TTC549 (cell line): Measurements from ENCODE around the gene CYS1.

Experiments
- FAIRE-seq: peaks from 2 replicates; lab custom pipeline; 2012; peaks lifted over from hg19 to GRCh38; lab: Jason Lieb, UNC

CYS1 gene

DNA sequence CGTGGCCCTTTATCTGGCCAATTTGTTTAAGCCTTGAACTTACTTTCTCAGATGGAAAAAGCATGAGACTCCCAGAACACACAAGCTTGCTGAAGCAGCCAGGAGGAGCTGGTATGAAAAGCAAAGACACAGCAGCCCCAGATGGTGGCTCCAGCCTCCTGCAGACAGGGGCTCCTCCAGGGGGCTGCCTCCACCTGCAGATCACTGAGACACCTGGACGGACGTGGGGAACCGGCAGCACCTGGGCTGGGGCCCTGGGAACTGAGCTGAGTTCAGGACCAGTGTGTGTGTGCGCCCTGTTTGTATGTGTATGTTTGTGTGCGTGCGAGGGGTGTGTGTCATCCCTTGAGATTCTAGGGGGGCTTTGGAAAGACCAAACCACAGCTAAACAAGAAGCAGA lies 8.6 kb downstream of the CYS1 start:
- no peak for FAIRE-seq

DNA sequence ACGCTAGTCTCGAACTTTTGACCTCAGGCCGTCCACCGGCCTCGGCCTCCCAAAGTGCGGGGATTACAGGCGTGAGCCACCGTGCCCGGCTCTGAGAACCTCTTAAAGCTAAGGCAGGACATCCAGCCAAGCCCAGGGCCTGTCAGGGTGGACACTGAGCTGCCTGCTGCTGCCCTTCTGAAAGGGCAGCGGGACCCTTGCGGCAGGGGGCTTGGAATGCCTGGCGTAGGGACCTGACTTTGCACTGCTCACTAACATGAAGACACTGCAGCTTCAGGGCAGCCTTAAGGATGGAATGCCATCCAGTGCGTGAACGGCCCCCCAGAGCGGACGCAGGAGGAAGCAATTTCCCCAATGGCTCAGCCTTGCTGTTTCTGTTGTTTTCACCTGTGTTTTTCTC lies 9.0 kb downstream of the CYS1 start:
- no peak for FAIRE-seq

DNA sequence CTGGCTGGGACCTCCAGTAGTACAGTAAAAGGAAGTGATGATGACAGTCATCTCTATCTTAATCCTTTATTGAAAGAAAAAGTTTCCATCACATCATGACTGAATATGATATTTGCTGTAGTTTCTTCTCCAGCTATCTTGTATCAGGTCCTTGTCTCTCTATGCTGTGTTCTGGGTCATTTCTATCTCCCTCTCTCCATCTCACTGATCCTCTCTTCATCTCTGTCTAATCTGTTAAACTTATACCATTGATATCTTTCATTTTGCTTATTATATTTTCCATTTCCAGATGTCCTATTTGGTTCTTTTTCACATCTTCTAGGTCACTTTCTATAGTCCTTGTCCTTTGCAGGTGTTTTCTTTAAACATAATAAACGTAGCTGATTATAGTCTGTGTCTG lies 12.3 kb downstream of the CYS1 start:
- FAIRE-seq, result no peak

DNA sequence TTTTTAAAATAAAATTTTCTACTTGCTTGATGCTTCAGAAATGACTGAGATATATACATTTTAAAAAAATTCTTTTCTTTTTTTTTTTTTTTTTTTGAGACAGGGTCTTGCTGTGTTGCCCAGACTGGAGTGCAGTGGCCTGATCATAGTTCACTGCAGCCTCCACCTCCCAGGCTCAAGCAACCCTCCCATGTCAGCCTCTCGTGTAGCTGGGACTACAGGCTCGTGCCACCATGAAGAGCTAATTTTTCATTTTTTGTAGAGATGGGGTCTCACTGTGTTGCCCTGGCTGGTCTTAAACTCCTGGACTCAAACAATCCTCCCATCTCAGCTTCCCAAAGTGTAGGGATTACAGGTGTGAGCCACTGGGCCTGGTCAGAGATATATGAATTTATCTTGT lies 12.9 kb downstream of the CYS1 start:
- FAIRE-seq, result no peak

DNA sequence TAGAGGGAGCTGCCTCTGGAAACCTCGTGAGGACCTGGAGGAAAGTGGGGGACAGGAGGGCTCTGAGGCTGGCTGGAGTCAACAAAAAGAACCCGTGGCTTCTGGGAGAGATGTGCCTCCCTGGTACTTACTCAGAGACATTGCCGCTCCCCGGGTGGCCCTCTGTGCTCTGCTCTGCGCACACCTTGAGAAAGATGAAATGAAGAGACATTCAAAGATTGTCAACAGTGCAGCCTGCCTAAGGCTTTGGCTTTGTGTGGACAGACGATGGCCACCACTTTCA lies 14.5 kb downstream of the CYS1 start:
- no peak for FAIRE-seq

DNA sequence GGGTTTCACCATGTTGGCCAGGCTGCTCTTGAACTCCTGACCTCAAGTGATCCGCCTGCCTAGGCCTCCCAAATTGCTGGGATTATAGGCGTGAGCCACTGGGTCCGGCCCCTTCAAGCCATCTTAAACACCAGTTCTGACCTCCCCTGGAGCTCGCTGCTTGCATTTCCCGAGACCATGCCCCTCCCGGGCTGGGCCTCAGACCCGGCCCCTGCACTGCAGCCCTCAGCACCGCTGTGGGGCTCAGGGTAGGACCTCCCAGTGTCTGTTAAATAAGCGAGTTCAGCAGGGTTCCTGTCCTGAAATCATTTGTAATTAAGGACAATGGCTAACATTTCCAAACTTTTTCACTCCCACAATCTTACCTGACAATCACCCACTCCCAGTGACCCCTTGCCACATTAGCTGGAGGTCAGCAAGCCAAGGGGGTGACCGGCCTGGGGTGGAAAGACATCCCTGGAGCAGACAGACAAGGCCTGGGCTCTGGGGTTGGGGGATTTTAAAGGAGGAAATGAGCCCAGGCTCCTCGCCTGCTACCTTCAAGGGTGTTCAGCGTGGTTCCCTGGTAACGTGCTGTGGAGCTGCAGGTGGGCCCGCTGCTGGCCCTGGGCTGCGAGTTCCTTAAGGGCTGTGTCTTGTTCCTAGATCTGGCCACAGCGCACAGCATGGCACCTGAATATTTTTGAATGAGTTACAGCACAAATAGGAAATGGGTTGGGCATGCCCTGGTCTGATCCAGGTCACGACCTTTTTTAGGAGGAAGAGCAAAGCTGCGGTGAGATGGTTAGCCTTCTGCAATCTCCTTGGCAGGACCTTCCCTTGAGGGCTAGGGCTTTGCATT lies 15.1 kb downstream of the CYS1 start:
- FAIRE-seq, result no peak

DNA sequence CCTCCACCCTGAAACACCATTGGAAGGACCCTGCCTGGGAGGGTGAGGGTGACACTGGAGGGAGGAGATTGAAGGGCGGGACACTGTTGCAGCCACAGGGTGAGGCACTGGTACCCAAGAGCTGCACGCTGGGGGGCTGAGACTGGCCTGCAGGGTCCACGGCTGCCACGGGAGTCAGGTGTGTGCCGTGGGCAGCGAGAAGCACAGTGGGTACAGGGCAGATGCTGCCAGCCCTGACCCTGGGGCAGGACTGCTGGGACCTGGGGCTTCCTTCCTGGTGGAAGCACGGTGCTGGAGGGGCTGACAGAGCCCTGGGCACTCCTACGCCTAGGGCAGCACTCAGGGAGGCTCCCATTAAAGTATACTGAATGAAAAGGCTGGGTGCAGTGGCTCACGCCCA lies 16.6 kb downstream of the CYS1 start:
- FAIRE-seq, result no peak

DNA sequence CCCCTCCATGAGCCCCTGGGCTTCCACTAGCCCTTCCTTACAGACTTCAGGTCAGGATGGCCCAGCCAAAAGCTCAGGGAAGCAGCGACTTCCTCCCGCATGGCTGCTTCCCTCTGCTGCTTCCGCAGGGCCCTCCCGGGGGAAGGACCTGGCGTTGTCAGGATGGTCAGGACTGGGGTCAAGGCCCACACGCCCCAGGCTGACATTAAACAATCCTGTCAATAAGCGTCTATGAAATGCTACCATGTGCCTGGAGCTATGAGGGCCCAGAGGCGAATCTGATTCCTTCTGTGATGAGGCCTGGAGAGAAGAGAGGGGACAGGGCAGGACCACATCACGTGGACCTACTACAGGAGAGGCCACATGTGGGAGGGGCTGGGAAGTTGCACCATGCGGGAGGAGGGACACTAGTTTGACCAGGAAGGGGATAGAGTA lies 17.3 kb downstream of the CYS1 start:
- no peak for FAIRE-seq

DNA sequence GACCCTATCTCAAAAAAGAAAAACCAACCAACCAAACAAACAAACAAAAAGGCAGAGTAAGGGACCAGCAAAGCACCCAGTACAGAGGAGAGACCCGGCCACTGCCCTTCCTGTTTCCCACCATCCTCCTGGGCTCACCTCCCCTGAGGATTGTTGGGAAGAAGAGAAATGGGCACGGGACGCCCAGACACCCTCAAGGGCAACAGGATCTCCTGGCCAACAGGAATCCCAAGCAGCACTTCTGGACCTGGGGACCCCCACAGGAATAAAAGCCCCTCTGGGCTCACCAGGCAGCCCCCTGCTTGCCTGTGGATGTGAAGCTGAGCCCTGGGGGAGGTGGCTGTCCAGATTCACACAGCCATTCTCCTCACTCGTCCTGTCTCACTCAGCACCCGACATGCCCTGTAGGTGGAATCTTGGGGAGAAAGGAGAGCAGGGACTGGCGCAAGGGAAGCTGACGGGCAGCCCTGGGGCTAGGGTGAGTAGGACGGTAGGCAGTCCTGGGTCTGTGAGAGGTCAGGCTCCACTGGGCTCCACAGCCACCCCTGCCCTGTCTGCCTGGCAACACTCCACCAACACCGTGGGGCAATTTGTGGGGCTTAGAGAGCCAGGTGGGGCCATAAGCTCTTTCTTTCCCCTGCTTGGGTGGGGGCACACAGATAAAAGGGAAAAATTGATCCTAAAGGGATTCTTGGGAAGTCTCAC lies 18.8 kb downstream of the CYS1 start:
- no peak for FAIRE-seq

DNA sequence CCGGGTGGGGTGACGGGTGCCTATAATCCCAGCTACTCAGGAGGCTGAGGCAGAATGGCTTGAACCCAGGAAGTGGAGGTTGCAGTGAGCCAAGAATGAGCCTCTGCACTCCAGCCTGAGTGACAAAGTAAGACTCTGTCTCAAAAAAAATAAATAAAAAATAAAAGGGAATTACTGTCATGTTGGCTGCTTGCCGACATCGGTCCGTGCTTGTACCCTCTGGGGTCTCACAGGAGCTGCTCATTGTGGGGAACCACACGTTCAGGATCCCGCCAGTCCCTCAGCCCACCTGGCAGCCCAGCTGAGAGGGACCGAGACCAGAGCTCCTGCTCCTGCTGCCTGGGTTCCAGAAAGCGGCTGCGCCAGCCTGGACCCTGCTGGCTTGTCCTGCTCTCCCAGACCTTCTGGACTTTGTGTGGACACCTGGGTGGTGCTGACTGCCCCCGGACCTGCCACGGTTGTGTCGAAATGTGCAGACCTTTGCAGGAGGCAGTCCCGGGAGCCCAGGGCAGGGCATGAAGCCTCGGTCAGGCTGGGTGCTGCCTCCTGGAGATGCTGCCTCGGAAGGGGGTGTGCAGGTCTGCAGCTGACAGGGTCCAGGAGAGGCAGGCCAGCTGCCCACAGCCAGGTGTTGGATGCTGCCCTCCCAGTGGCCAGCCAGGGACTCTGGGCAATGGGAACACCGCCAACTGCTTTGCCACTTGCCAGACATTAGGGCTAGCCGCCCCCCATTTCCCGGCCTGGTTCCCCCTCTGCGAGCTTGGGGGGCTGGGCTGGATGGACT lies 20.5 kb downstream of the CYS1 start:
- no peak for FAIRE-seq

DNA sequence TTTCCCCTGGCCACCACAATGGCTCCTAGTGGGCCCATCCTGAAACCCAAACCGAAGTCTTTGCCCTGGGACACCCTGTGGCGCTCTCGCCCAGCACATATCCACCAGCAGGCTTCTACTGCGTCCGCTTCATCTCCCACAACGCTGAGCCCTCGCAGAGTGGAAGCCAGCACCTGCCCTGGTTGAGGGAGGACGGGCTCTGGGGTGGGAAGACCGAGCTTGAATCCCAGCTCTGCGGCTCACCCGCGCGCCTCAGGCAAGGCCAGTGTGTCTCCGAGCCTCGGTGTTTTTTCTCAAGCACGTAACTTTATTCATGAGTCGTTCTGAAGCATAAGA lies 21.2 kb downstream of the CYS1 start:
- no peak for FAIRE-seq

DNA sequence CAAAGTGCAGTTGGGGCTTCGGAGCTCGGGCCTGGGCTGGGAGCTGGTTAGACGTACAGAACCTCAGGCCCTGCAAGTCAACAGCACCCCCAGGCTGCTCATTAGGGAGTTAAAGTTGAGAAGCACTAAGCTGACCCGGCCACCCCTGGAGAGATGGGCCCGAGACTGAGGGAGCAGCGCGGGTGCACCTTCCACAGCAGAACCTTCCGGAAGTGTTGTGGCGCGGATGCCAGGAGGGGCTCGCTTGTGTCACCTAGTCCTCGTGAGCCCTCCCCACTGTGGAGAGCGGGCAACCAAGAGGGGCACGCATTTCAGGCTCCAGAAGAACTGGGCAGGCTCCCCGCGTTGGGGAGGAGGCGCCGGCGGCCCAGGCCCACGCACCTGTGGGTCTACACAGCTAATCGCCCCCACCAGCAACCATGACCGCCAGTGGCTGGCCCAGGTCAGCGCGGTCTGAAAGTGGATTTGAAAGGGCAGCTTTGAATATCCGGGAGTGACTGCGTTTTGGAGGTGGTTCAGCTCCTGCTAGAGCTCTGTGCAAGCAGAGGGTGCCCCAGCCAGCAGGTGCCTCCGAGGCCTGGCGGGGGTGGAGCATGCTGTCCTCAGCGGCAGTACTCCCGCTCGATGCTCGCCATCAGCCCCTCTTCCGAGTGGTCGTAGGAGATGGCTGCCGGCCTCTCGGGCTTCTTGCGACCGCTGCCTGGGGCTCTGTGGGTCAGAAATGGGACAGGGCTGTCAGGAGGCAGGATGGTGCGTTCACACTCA lies 21.8 kb downstream of the CYS1 start:
- FAIRE-seq, result no peak

DNA sequence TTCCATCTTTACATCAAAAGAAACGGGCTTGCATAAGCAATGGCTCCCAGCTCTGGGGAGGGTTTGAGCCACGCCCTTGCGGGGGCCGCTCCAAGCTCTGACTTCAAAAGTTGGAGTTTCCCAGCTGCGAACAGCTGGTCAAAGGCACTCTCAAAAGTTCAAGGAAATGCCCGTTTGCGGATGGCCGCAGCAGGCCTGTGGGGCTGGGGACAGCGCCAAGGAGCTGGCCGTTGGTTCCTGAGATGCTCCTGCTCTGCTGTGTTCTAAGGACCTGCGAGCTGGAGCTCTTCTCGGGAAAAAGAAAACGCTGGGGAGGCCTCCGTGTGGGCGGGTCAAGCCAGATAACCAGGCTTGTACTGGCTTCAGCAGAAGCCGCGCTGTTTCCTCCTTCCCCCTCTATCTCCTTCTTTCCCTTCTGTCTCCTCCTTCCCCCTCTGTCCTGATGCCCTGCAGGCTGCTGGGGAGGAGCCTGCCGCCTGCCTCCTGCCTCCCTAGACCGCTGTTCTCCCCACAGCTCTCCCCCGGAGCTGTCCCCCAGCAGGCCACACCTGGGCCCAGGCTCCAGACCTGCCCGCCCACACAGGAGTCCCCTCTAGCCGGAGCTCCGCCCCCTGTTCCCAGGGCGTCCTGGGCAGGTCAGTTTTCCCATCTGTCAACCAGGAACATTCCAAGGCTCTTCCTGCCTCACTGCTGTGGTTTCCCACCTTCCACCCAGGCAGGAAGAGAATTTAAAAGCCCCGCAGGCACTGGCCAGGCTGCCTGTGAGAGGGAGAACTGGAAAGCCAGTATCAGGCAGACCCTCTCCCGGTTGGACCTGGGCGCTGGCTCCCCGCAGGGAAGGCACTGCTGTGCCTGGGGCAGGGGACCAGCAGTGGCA lies 22.7 kb downstream of the CYS1 start:
- FAIRE-seq, result no peak

DNA sequence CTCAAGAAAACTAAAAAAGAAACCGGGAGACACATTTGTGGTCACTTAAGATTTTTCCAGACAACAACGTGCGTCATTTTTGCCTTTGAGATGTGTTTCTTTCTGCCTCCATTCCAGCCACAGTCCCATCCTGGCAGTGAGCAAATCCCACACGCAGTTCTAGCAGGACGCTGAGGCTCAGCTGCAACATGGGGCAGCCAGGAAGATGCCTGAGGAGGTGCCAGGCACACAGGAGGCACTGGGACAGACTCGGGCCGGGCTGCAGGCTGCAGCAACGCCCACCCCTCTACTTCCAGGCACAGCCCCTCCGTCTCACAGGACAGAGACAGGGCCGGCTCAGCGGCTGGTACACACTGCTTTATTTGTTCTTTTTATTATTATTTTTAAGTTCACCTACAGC lies 23.8 kb downstream of the CYS1 start:
- no peak for FAIRE-seq

DNA sequence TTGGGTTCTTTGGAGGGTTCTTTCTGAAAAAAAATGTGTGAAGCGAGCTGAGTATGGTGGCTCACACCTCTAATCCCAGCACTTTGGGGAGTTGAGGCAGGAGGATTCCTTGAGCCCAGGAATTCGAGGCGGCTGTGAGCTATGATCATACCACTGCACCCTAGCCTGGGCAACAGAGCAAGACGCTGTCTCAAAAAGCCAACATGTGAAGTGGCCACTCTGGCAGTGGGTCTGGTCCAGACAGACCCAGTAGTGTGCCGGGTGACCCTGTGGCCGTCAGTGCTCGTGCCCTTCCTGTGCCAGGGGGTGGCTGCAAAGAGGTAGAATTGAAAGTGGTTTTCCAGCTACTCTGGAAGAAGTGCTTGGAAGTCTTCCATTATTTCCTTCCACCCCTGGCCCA lies 25.2 kb downstream of the CYS1 start:
- no peak for FAIRE-seq

DNA sequence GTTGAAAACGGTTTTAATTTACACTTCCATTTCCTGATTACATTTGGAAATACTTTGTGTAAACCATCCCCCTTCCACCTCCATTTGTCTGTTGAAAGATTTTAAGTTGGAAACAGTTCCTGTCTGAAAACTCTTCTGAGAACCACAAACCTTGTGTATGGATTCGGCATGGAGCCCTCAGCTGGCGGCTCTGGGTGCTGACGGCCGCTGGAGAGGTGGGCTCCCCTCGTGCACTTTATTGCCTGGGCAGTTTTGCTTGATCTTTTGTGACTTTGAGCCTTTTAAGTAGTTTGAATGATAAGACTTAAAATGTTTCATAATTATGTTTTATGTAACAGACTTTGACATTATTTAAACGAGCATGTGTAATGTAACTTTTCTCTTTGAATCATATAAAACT lies 25.8 kb downstream of the CYS1 start:
- no peak for FAIRE-seq

DNA sequence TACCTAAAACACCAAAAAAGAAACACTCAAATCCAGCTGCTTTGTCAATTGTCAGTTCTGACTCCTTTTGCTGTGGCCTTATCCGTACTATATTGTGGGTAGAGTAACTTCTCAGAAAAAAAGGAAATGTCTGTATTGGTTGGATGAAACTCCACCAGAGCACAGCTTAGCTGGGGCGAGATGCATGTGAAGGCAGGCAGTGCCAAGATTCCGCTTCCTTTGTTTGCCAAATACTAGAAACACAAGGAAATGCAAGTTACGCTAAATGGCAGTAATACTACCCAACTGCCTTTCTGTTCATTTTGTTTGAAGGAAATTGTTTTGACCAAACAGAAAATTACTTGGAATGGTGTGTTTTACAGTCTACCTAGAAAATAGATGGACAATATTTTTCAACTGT lies 26.9 kb downstream of the CYS1 start:
- no peak for FAIRE-seq

DNA sequence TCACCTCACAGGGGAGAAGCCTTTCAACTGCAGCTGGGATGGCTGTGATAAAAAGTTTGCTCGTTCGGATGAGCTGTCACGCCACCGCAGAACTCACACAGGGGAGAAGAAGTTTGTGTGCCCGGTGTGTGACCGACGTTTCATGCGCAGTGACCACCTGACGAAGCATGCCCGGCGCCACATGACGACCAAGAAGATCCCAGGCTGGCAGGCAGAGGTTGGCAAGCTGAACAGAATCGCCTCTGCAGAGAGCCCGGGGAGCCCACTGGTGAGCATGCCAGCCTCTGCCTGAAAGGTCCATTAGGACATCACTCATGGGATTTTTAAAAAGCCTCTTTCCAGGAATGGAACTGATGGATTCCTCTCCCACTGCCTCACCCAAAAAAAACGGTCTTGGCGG lies 28.0 kb downstream of the CYS1 start:
- FAIRE-seq, result no peak

DNA sequence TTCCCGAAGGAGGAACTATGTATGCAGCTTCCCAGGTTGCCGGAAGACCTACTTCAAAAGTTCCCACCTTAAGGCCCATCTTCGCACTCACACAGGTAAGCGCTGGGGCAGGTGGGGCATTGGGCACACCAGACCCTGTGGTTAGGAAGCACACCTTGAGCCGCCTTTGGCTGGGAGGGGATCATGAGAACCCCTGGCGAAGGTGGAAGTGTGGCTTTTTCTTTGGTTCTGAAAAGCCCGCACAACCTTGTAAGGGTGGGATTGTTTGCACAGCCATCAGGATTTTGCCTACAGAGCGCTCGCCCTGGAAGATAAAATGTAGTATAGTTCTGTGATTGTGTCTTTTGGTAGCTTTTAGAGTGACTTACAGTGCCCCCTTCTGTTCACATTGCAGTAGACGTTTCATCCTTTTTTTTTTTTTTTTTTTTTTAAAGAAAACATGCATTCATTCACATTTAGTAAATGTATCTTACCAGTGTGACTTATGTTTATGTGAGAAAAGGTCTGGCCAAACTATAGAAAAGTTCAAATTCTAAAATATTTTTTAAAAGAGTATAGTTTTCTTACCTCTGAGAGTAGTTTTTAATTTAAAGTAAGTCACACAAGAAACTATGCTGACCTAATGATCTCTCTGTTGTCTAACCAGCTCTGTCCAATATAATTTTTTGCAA lies 31.6 kb downstream of the CYS1 start:
- peak; percentile 97 for FAIRE-seq

DNA sequence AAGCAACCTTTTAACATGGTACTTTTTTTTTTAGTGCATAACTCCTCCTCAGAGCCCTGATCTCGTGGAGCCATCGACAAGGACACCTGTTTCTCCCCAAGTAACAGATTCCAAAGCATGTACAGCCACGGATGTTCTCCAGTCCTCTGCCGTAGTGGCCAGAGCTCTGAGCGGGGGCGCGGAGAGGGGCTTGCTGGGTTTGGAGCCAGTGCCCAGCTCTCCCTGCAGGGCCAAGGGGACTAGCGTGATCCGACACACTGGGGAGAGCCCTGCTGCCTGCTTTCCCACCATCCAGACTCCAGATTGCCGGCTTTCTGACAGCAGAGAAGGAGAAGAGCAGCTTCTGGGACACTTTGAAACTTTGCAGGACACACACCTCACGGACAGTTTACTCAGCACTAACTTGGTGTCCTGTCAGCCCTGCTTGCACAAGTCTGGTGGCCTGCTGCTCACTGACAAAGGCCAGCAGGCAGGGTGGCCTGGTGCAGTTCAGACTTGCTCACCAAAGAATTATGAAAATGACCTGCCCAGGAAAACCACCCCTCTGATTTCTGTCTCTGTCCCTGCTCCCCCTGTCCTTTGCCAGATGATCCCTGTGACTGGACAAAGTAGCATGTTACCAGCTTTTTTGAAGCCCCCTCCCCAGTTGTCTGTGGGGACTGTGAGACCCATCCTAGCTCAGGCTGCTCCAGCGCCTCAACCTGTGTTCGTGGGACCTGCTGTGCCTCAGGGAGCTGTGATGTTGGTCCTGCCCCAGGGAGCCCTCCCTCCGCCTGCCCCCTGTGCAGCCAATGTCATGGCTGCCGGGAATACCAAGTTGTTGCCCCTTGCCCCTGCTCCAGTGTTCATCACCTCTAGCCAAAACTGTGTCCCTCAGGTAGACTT lies 32.4 kb downstream of the CYS1 start:
- FAIRE-seq, result no peak
